HCT116 (cell line): ENCODE measurements around the gene NCKAP5. TPM values are rescaled to one million over a fixed set of nuclear protein-coding genes. Genes with fewer than 3 reads are reported as not detected.

Experiments
- ATAC-seq: fragments of 200-7000 bp; cut with Tn5 transposase; 2 replicates; pipeline ENCODE4 v1.9.1; 2020; ENCODE audit warnings: mild to moderate bottlenecking, moderate library complexity
- Bru-seq: library from RNA; stranded (reverse); fragments of 400-500 nt; gene quantifications from one replicate; lab custom pipeline; 2021; lab: Mats Ljungman, UMichigan
- BruChase-seq, 2 experiments: library from RNA; stranded (reverse); fragments of 400-500 nt; gene quantifications; one replicate each; lab custom pipeline; 2021; lab: Mats Ljungman, UMichigan
- BruUV-seq: library from RNA; stranded (reverse); fragments of 400-500 nt; replicated peaks from 2 replicates; lab custom pipeline; 2021; lab: Mats Ljungman, UMichigan
- CTCF ChIA-PET: fragments of 300-600 bp; sonication (Branson Sonifier 250); formaldehyde crosslinking; loops from one replicate; lab custom pipeline; 2021; ENCODE audit warnings: antibody characterized with exemption; lab: Charles Lee
- POLR2A ChIA-PET: fragments of 300-600, 350-600 bp; sonication (Branson Sonifier 250); formaldehyde crosslinking; loops from one replicate; lab custom pipeline; 2021; ENCODE audit warnings: antibody characterized with exemption; lab: Charles Lee
- RAD21 ChIA-PET, 2 experiments: fragments of 300-600 bp; sonication (Branson Sonifier 250); formaldehyde crosslinking; loops; one replicate each; lab custom pipeline; 2023; ENCODE audit warnings: low total read pairs in 2 of 2; ENCODE audit not compliant: uncharacterized antibody in 2 of 2, unreplicated experiment in 2 of 2, low non-redundant PET in 1 of 2; lab: Charles Lee
- DNase-seq: peaks from one replicate; pipeline ENCODE4 v3.0.0-alpha.2; 2010; ENCODE audit warnings: low read depth, low spot score
- H2AFZ ChIP-seq: fragments of 200-600 bp; shearing (Covaris generic), sonication (generic); 2 replicates; pipeline ENCODE4 v1.6.1; 2017; ENCODE audit warnings: low read depth, mixed run types, mixed read lengths, antibody characterized with exemption, low read length; ENCODE audit not compliant: poor library complexity, severe bottlenecking
- H3K27ac ChIP-seq: 2 replicates; pipeline ENCODE4 v1.5.1; 2012; ENCODE audit warnings: low read depth, low read length
- H3K27me3 ChIP-seq: fragments of 200-600 bp; sonication (generic); 2 replicates; pipeline ENCODE4 v1.6.1; 2016; ENCODE audit warnings: mixed run types, low read length, mixed read lengths; ENCODE audit not compliant: insufficient read depth
- H3K36me3 ChIP-seq, 2 experiments: fragments of 200-500 bp in 1 of 2; fragments of 200-600 bp in 1 of 2; sonication (Bioruptor generic) in 1 of 2; sonication (generic) in 1 of 2; 2 replicates each; pipeline versions ENCODE4 v1.5.1 to v1.6.1; 2014 to 2016; ENCODE audit warnings: low read length in 2 of 2, inconsistent platforms in 1 of 2, mixed read lengths in 1 of 2, mixed run types in 1 of 2; ENCODE audit not compliant: insufficient read depth in 2 of 2, control insufficient read depth in 1 of 2
- H3K4me1 ChIP-seq, 2 experiments: fragments of 200-600 bp in 1 of 2; sonication (generic) in 1 of 2; 2 replicates each; pipeline versions ENCODE4 v1.5.1 to v1.6.1; 2012 to 2017; ENCODE audit warnings: low read length in 2 of 2, inconsistent platforms in 1 of 2, mild to moderate bottlenecking in 1 of 2, mixed read lengths in 1 of 2, mixed run types in 1 of 2, moderate library complexity in 1 of 2; ENCODE audit not compliant: insufficient read depth in 2 of 2, control insufficient read depth in 1 of 2
- H3K4me2 ChIP-seq: fragments of 200-600 bp; sonication (generic); 2 replicates; pipeline ENCODE4 v1.6.1; 2017; ENCODE audit warnings: mixed run types, low read length, mixed read lengths
- H3K4me3 ChIP-seq, 2 experiments: fragments of 200-600 bp in 1 of 2; sonication (generic) in 1 of 2; replicated peaks in 1 of 2; 2 replicates each; pipeline ENCODE4 v1.5.1; 2011 to 2016; ENCODE audit warnings: low read length in 2 of 2, control low read depth in 1 of 2, low read depth in 1 of 2, mild to moderate bottlenecking in 1 of 2, mixed read lengths in 1 of 2, mixed run types in 1 of 2
- H3K79me2 ChIP-seq: fragments of 200-600 bp; sonication (generic); 2 replicates; pipeline ENCODE4 v1.6.1; 2017; ENCODE audit warnings: mild to moderate bottlenecking, mixed run types, low read length, moderate library complexity, mixed read lengths; ENCODE audit not compliant: insufficient read depth
- H3K9ac ChIP-seq: fragments of 200-600 bp; sonication (generic); 2 replicates; pipeline ENCODE4 v1.6.1; 2016; ENCODE audit warnings: low read length, mixed read lengths
- H3K9me2 ChIP-seq: fragments of 200-600 bp; sonication (generic), shearing (Covaris generic); 2 replicates; pipeline ENCODE4 v1.6.1; 2017; ENCODE audit warnings: mixed run types, mild to moderate bottlenecking, moderate library complexity; ENCODE audit not compliant: insufficient read depth
- H3K9me3 ChIP-seq, 2 experiments: fragments of 200-500 bp in 1 of 2; fragments of 200-600 bp in 1 of 2; sonication (Bioruptor generic) in 1 of 2; sonication (generic) in 1 of 2; 2 replicates each; pipeline ENCODE4 v1.6.1; 2014 to 2017; ENCODE audit warnings: low read length in 2 of 2, mixed read lengths in 2 of 2, inconsistent platforms in 1 of 2, low read depth in 1 of 2, mild to moderate bottlenecking in 1 of 2, mixed run types in 1 of 2, moderate library complexity in 1 of 2; ENCODE audit not compliant: control insufficient read depth in 1 of 2, insufficient read depth in 1 of 2
- H4K20me1 ChIP-seq: fragments of 200-600 bp; sonication (generic), shearing (Covaris generic); 2 replicates; pipeline ENCODE4 v1.6.1; 2017; ENCODE audit warnings: mixed run types, mild to moderate bottlenecking, moderate library complexity; ENCODE audit not compliant: insufficient read depth
- ATF3 ChIP-seq: IDR thresholded peaks from 2 replicates; pipeline ENCODE4 v1.6.1; 2012
- CBX3 ChIP-seq: IDR thresholded peaks from 2 replicates; pipeline ENCODE4 v1.6.1; 2012; ENCODE audit warnings: low read depth
- CTCF ChIP-seq, 3 experiments: fragments of 200-600 bp in 1 of 3; sonication (generic) in 1 of 3; IDR thresholded peaks in 2 of 3; conservative IDR thresholded peaks in 1 of 3; 2 replicates each; pipeline ENCODE4 v1.5.1; 2012 to 2017; ENCODE audit warnings: low read depth in 2 of 3, low read length in 2 of 3, antibody characterized with exemption in 1 of 3, borderline replicate concordance in 1 of 3, control low read depth in 1 of 3, mild to moderate bottlenecking in 1 of 3, mixed read lengths in 1 of 3, mixed run types in 1 of 3, moderate library complexity in 1 of 3; ENCODE audit not compliant: insufficient read depth in 1 of 3
- EGR1 ChIP-seq: IDR thresholded peaks from 2 replicates; pipeline ENCODE4 v1.6.1; 2012; ENCODE audit warnings: low read depth
- ELF1 ChIP-seq: IDR thresholded peaks from 2 replicates; pipeline ENCODE4 v1.6.1; 2012; ENCODE audit warnings: low read depth, borderline replicate concordance
- EZH2 ChIP-seq: fragments of 200-600 bp; sonication (generic); IDR thresholded peaks from 2 replicates; pipeline ENCODE4 v1.6.1; 2017; ENCODE audit warnings: antibody characterized with exemption, mixed run types
- EZH2phosphoT487 ChIP-seq: fragments of 200-600 bp; IDR thresholded peaks from 2 replicates; pipeline ENCODE4 v1.6.1; 2018; ENCODE audit warnings: antibody characterized with exemption, borderline replicate concordance
- FOSL1 ChIP-seq: IDR thresholded peaks from 2 replicates; pipeline ENCODE4 v1.6.1; 2012; ENCODE audit warnings: low read depth
- JUND ChIP-seq: IDR thresholded peaks from 2 replicates; pipeline ENCODE4 v1.6.1; 2012
- MAX ChIP-seq: IDR thresholded peaks from 2 replicates; pipeline ENCODE4 v1.6.1; 2012
- POLR2A ChIP-seq: IDR thresholded peaks from 2 replicates; pipeline ENCODE4 v1.7.0; 2011; ENCODE audit warnings: borderline replicate concordance; ENCODE audit not compliant: insufficient read depth, insufficient read length; ENCODE audit errors: extremely low read depth
- POLR2AphosphoS5 ChIP-seq: IDR thresholded peaks from 2 replicates; pipeline ENCODE4 v1.6.1; 2011; ENCODE audit warnings: mild to moderate bottlenecking, low read depth, low read length, moderate library complexity
- RAD21 ChIP-seq: IDR thresholded peaks from 2 replicates; pipeline ENCODE4 v1.6.1; 2012; ENCODE audit warnings: low read depth, mild to moderate bottlenecking
- SIN3A ChIP-seq: IDR thresholded peaks from 2 replicates; pipeline ENCODE4 v1.6.1; 2012; ENCODE audit warnings: low read depth
- SRF ChIP-seq: IDR thresholded peaks from 2 replicates; pipeline ENCODE4 v1.6.1; 2012; ENCODE audit warnings: low read depth
- YY1 ChIP-seq: IDR thresholded peaks from 2 replicates; pipeline ENCODE4 v1.6.1; 2011; ENCODE audit warnings: low read length, low read depth, moderate library complexity, mild to moderate bottlenecking; ENCODE audit not compliant: insufficient replicate concordance; ENCODE audit errors: extremely low read depth
- ZBTB33 ChIP-seq: IDR thresholded peaks from 2 replicates; pipeline ENCODE4 v1.6.1; 2011; ENCODE audit warnings: mild to moderate bottlenecking, low read length, moderate library complexity; ENCODE audit not compliant: insufficient replicate concordance; ENCODE audit errors: extremely low read depth
- ZFX ChIP-seq: fragments of 450-650 bp; IDR thresholded peaks from 2 replicates; pipeline ENCODE4 v1.6.1; 2017
- intact Hi-C: fragments of 100-400 bp; cut with micrococcal nuclease; formaldehyde crosslinking; loops from 2 replicates; pipeline ENCODE4 v1.10.0; 2022
- long read RNA-seq: library from polyadenylated mRNA; unstranded; transcript quantifications from one replicate; pipeline ENCODE4 v2.0.0, GENCODE V29; 2021; ENCODE audit not compliant: unreplicated experiment
- polyA plus RNA-seq: library from polyadenylated mRNA; unstranded; fragments of >200 nt; gene quantifications from 2 replicates; pipeline ENCODE4 v1.2.1, GENCODE V29; 2012; ENCODE audit warnings: missing spikeins
- total RNA-seq: library from RNA; stranded (reverse); gene quantifications from one replicate; pipeline ENCODE4 v1.2.1, GENCODE V29; 2021; ENCODE audit not compliant: unreplicated experiment

NCKAP5 gene
- total RNA-seq (0.30 TPM), Bru-seq, nascent RNA (percentile 26 among the genes with signal in this experiment), BruChase-seq, experiment 1, labeled RNA remaining after a 6-hour chase (percentile 12 among the genes with signal in this experiment), BruChase-seq, experiment 2, labeled RNA remaining after a 2-hour chase (percentile 20 among the genes with signal in this experiment)
- 0.08 and 0.14 TPM in 2 replicates for polyA plus RNA-seq
- long read RNA-seq = 0 reads

- no peak within 1 kb of the TSS for H3K4me2 ChIP-seq
- H3K9me3 ChIP-seq = no peaks in the 10 kb centered on the region
- intact Hi-C loops = no loop called here
- no peaks in the 10 kb centered on the region for H3K4me1 ChIP-seq
- no peak for TF ChIP-seq EZH2
- no peak for TF ChIP-seq CTCF (IDR thresholded peaks at IDR 0.05 in 2 of 3, conservative IDR thresholded peaks at IDR 0.05 in 1 of 3; ENCODE audit: borderline replicate concordance in 1 of 3, insufficient read depth in 1 of 3, low read depth in 2 of 3, low read length in 2 of 3)
- TF ChIP-seq ZFX = no peak
- TF ChIP-seq JUND = no peak
- TF ChIP-seq FOSL1 = no peak
- no peak for TF ChIP-seq ZBTB33
- TF ChIP-seq RAD21 = no peak
- TF ChIP-seq MAX = no peak
- no peak for TF ChIP-seq YY1
- no peak for TF ChIP-seq CBX3
- TF ChIP-seq EZH2phosphoT487 = no peak
- no peak for TF ChIP-seq ATF3
- no peak for TF ChIP-seq ELF1
- no peak for TF ChIP-seq POLR2A
- no peak for TF ChIP-seq EGR1
- TF ChIP-seq SRF = no peak
- no peak for TF ChIP-seq POLR2AphosphoS5
- TF ChIP-seq SIN3A = no peak
- H3K36me3 ChIP-seq = no peaks in the 10 kb centered on the region
- no peaks in the 10 kb centered on the region for H4K20me1 ChIP-seq
- H3K4me3 ChIP-seq = no peak within 1 kb of the TSS
- no TSS peak for BruUV-seq
- ChIA-PET RAD21 (no interaction called here), CTCF (no interaction called here), POLR2A (no interaction called here)
- no peak within 1 kb of the TSS for H2AFZ ChIP-seq
- ATAC-seq (no peak), DNase-seq (no peak)
- H3K27ac ChIP-seq = no peak within 1 kb of the TSS
- H3K79me2 ChIP-seq = no peaks in the 10 kb centered on the region
- no peaks in the 10 kb centered on the region for H3K9me2 ChIP-seq
- H3K27me3 ChIP-seq = no peaks in the 10 kb centered on the region
- H3K9ac ChIP-seq = no peak within 1 kb of the TSS
Measured at GRCh38 chr2:133568172-133568571, at the start of gene NCKAP5. Gene NCKAP5, minus strand, starts transcription at chr2:133568463. Its CDS starts 50,937 bp downstream, at chr2:133517526.
